ENCODE data around the gene MMGT1. TPM values are rescaled to one million over a fixed set of nuclear protein-coding genes. Genes with fewer than 3 reads are reported as not detected.
"Not testable (repeated sequence)": the region's sequence is repeated elsewhere in the genome, so short reads cannot be mapped to it uniquely, and the experiment has no call there.

The MMGT1 gene
- total RNA-seq, 1 experiment from 2014 or later: 28.0 TPM

DNA sequence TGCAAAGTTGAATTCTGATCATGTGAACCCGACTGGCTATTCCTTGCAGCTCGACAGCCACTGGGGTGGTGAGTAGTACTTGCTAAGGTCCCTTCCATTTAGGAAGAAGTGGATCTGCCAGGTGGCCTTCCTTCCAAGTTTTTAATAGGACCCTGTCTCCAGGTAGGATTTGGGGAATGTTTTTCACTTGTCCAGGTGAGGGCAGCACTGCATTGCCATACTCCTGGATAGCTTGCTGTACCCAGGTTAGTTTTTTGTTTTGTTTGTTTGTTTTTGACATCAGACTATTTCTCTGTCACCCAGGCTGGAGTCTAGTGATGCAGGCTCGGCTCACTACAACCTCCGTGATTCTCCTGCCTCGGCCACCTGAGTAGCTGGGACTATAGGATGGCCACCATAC lies 50.4 kb downstream of the MMGT1 start:
- DNase-seq (ENCODE audit: low read depth): no peak

DNA sequence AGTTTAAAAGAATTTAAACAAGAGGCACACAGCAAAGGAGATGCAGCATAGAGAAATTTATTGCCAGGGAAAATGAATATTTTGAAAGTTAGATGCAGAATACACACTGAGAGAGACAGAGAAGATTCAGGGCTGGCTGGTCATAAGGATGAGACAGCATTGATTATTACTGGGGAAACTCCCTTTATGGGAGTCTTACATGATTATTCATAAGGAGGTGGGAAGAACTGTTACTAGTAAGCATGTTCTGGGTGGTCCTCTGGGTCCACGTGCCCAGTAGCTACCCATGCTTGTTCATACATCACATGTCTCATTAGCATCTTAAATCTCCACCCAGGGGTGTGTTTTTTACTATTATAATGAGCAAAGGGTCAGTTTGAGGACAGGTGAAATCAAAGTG lies 53.3 kb downstream of the MMGT1 start:
- not testable (repeated sequence) for DNase-seq (ENCODE audit: low read depth)

DNA sequence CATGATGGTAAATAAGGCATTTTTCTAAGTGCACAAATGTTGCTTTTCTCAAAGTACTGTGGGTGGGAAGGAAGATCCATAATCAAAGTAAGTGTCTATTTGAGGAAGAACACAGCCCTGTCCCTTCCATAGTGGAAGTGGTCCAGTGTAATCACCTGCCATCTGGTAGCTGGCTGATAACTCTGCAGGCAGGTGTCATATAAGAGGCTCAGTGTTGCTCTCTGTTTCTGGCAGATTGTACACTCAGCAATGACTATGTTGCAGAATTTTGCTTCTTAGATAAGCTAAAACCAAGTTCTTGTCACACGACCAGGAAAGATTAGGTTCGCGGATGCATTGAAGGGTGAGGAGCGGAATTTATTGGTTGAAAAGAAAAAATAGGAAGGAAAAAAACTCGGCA lies 59.4 kb downstream of the MMGT1 start:
- no peak for DNase-seq (ENCODE audit: low read depth)

Other genes starting within 250 kb of the MMGT1 start
- gene CT45A3, start 205.8 kb downstream of the MMGT1 start, total RNA-seq (2014; rRNA removed; shearing (Covaris generic)): 0.36 TPM in 1 of 2 replicates, not detected in the other
- gene CT45A5, start 188.5 kb downstream of the MMGT1 start, total RNA-seq (2014; rRNA removed; shearing (Covaris generic)): 0.29 TPM in 1 of 2 replicates, not detected in the other
- not detected in 2 replicates for gene CT45A6, start 171.2 kb downstream of the MMGT1 start, total RNA-seq (2014; rRNA removed; shearing (Covaris generic))
- gene CT45A2, start 154.0 kb downstream of the MMGT1 start, total RNA-seq (2014; rRNA removed; shearing (Covaris generic)): not detected in 2 replicates
- not detected in 2 replicates for gene CT45A7, start 136.7 kb downstream of the MMGT1 start, total RNA-seq (2014; rRNA removed; shearing (Covaris generic))
- gene CT45A8, start 119.5 kb downstream of the MMGT1 start, total RNA-seq (2014; rRNA removed; shearing (Covaris generic)): not detected in 2 replicates
- not detected in 2 replicates for gene CT45A9, start 102.2 kb downstream of the MMGT1 start, total RNA-seq (2014; rRNA removed; shearing (Covaris generic))
- 0.29 and 0.72 TPM in 2 replicates for gene CT45A10, start 80.5 kb downstream of the MMGT1 start, total RNA-seq (2014; rRNA removed; shearing (Covaris generic))
- gene SAGE1, start 80.3 kb downstream of the MMGT1 start, total RNA-seq (2014; rRNA removed; shearing (Covaris generic)): under 0.01 and 0.10 TPM in 2 replicates
- gene SLC9A6, start 11.4 kb upstream of the MMGT1 start, total RNA-seq (2014; rRNA removed; shearing (Covaris generic)): 12.4 and 12.7 TPM in 2 replicates
- gene FHL1, start 173.5 kb upstream of the MMGT1 start, total RNA-seq (2014; rRNA removed; shearing (Covaris generic)): 55.9 and 69.2 TPM in 2 replicates

All from RPMI7951 (cell line).